Trophoblast cell (in vitro differentiated cells and primary cell): ENCODE results near the gene COPB2.
"Not testable (repeated sequence)": the region's sequence is repeated elsewhere in the genome, so short reads cannot be mapped to it uniquely, and the experiment has no call there.

Source experiments
- DNase-seq, 2 donors: peaks; one replicate each; pipeline ENCODE4 v3.0.0-alpha.2; 2016
- H2AFZ ChIP-seq: 2 replicates; pipeline ENCODE4 v1.6.1; 2013; ENCODE audit warnings: low read length, moderate library complexity, mild to moderate bottlenecking; ENCODE audit not compliant: insufficient read depth, poor library complexity
- H2AK5ac ChIP-seq: 2 replicates; pipeline ENCODE4 v1.6.1; 2013; ENCODE audit warnings: mild to moderate bottlenecking, low read length
- H2BK120ac ChIP-seq: 2 replicates; pipeline ENCODE4 v1.6.1; 2013; ENCODE audit warnings: low read length, mild to moderate bottlenecking, moderate library complexity; ENCODE audit not compliant: insufficient read depth, poor library complexity
- H2BK12ac ChIP-seq: 2 replicates; pipeline ENCODE4 v1.6.1; 2013; ENCODE audit warnings: mild to moderate bottlenecking, low read length, moderate library complexity
- H2BK5ac ChIP-seq: 2 replicates; pipeline ENCODE4 v1.6.1; 2013; ENCODE audit warnings: low read length, low read depth, moderate library complexity, mild to moderate bottlenecking; ENCODE audit not compliant: poor library complexity
- H3K14ac ChIP-seq: 2 replicates; pipeline ENCODE4 v1.6.1; 2013; ENCODE audit warnings: mild to moderate bottlenecking, low read length
- H3K18ac ChIP-seq: 2 replicates; pipeline ENCODE4 v1.6.1; 2013; ENCODE audit warnings: mild to moderate bottlenecking, low read length
- H3K23ac ChIP-seq: 2 replicates; pipeline ENCODE4 v1.6.1; 2013; ENCODE audit warnings: low read length
- H3K27ac ChIP-seq: 2 replicates; pipeline ENCODE4 v1.5.1; 2013; ENCODE audit warnings: low read depth, mild to moderate bottlenecking, inconsistent platforms, low read length, moderate library complexity
- H3K27me3 ChIP-seq: 2 replicates; pipeline ENCODE4 v1.6.1; 2013; ENCODE audit warnings: inconsistent platforms, mild to moderate bottlenecking, low read length, moderate library complexity; ENCODE audit not compliant: insufficient read depth
- H3K36me3 ChIP-seq, 2 experiments: 1 replicate in 1 of 2; 2 replicates in 1 of 2; pipeline ENCODE4 v1.6.1; 2013; ENCODE audit warnings: low read length in 2 of 2, mild to moderate bottlenecking in 2 of 2, moderate library complexity in 1 of 2; ENCODE audit not compliant: insufficient read depth in 2 of 2, control insufficient read depth in 1 of 2
- H3K4ac ChIP-seq: 2 replicates; pipeline ENCODE4 v1.6.1; 2013; ENCODE audit warnings: low read depth, mild to moderate bottlenecking, low read length, moderate library complexity
- H3K4me1 ChIP-seq, 2 experiments: 1 replicate in 1 of 2; 2 replicates in 1 of 2; pipeline ENCODE4 v1.6.1; 2013; ENCODE audit warnings: low read length in 2 of 2, mild to moderate bottlenecking in 2 of 2, moderate library complexity in 1 of 2; ENCODE audit not compliant: insufficient read depth in 2 of 2, control insufficient read depth in 1 of 2
- H3K4me2 ChIP-seq: 2 replicates; pipeline ENCODE4 v1.6.1; 2013; ENCODE audit warnings: inconsistent platforms, mild to moderate bottlenecking, low read length, moderate library complexity
- H3K4me3 ChIP-seq: 2 replicates; pipeline ENCODE4 v1.5.1; 2013; ENCODE audit warnings: mild to moderate bottlenecking, low read depth, low read length, inconsistent platforms
- H3K79me1 ChIP-seq: one replicate; pipeline ENCODE4 v1.6.1; 2013; ENCODE audit warnings: low read length
- H3K79me2 ChIP-seq: 2 replicates; pipeline ENCODE4 v1.6.1; 2013; ENCODE audit warnings: low read length, mild to moderate bottlenecking; ENCODE audit not compliant: control insufficient read depth, insufficient read depth, poor library complexity
- H3K9ac ChIP-seq: 2 replicates; pipeline ENCODE4 v1.6.1; 2013; ENCODE audit warnings: mild to moderate bottlenecking, low read length
- H3K9me3 ChIP-seq: 2 replicates; pipeline ENCODE4 v1.6.1; 2013; ENCODE audit warnings: low read depth, mild to moderate bottlenecking, control low read depth, inconsistent platforms, low read length; ENCODE audit not compliant: insufficient read depth
- H4K12ac ChIP-seq: 2 replicates; pipeline ENCODE4 v1.6.1; 2013; ENCODE audit warnings: low read depth, mild to moderate bottlenecking, low read length, moderate library complexity
- H4K8ac ChIP-seq: 2 replicates; pipeline ENCODE4 v1.6.1; 2013; ENCODE audit warnings: low read depth, mild to moderate bottlenecking, low read length, moderate library complexity
- H4K91ac ChIP-seq: one replicate; pipeline ENCODE4 v1.6.1; 2013; ENCODE audit warnings: low read depth, mild to moderate bottlenecking, low read length, moderate library complexity
- WGBS: extraction: QIAGEN DNeasy Blood & Tissue Kit; methylation state at CpG from one replicate; pipeline ENCODE4 v1.1.7; 2013; ENCODE audit warnings: missing lambda C conversion rate; ENCODE audit not compliant: insufficient read length, insufficient coverage; ENCODE audit errors: extremely low coverage; 5-methylcytosine and 5-hydroxymethylcytosine counted together

Gene COPB2

DNA sequence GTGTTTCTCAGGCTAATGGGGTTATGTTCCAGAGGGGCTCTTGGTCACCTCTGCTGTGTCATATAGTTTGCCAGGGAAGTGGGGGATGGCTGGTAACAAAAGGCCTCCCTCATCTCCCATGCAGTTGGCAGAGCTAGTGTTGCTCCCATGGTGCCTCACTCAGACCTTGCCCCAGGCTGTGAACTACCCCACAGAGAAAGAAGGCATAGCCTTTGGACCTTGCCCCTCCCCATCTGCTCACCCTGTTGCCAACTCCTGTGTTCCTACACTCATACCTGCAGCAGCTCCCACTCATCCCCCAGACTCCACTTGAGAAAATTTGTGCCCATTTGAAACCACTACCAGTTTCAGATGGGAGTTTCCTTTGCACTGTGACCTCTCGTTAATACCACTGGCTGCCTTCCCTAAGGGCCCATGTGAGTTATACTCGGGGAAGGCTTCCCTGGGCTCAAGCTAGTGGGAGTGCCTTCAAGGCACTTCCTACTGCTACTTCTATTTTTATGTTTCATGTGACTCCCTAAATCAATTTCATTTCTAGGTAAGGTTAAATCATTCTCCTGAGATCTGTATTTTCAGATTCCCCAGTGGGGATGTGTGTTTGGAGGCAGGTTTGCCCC, 25.3 kb upstream of the COPB2 start:
- no peak overlapping the region for H3K9ac ChIP-seq
- H2BK5ac ChIP-seq = no peak overlapping the region
- peaks cover 0 to 2% of the 10 kb centered on the region in 2 experiments for H3K36me3 ChIP-seq
- no peak overlapping the region for H2AFZ ChIP-seq
- no peak overlapping the region for H2BK12ac ChIP-seq
- no peak overlapping the region for H3K18ac ChIP-seq
- peaks cover 2% of the 10 kb centered on the region for H3K9me3 ChIP-seq
- H4K12ac ChIP-seq = no peak overlapping the region
- no peak overlapping the region for H2BK120ac ChIP-seq
- no peaks in the 10 kb centered on the region for H3K4me1 ChIP-seq
- WGBS = no CpG with 5 or more reads among the region's 2 CpGs
- no peak overlapping the region for H3K4me3 ChIP-seq
- no peak overlapping the region for H4K8ac ChIP-seq
- H3K4me2 ChIP-seq = no peak overlapping the region
- H3K79me1 ChIP-seq = no peaks in the 10 kb centered on the region
- H3K14ac ChIP-seq = no peak overlapping the region
- no peak overlapping the region for H3K27ac ChIP-seq
- H3K27me3 ChIP-seq = no peaks in the 10 kb centered on the region
- no peak for DNase-seq
- no peak overlapping the region for H2AK5ac ChIP-seq
- H3K79me2 ChIP-seq = no peaks in the 10 kb centered on the region
- H3K4ac ChIP-seq = no peak overlapping the region
- peak overlapping the region; percentile 27 for H3K23ac ChIP-seq
- no peak overlapping the region for H4K91ac ChIP-seq

DNA sequence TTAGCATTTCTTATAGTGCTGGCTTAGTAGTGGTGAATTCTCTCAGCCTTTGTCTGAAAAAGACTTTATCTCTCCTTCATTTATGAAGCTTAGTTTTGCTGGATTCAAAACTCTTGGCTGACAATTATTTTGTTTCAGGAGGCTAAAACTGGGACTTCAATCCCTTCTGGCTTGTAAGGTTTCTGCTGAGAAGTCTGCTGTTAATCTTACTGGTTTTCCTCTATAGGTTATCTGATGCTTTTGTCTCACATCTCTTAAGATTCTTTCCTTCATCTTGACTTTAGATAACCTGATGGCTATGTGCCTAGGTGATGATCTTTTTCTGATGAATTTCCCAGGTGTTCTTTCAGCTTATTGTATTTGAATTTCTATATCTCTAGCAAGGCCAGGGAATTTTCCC, 23.4 kb upstream of the COPB2 start:
- H4K91ac ChIP-seq, H3K14ac ChIP-seq, H3K4me1 ChIP-seq, H3K79me2 ChIP-seq, H3K9ac ChIP-seq, H3K79me1 ChIP-seq, DNase-seq, H3K9me3 ChIP-seq, H2AK5ac ChIP-seq, H3K27ac ChIP-seq, H3K27me3 ChIP-seq, H2BK12ac ChIP-seq, H2BK5ac ChIP-seq, H4K8ac ChIP-seq, H4K12ac ChIP-seq, H3K4me2 ChIP-seq, H3K18ac ChIP-seq, H2AFZ ChIP-seq, H3K4ac ChIP-seq, H3K4me3 ChIP-seq, H3K23ac ChIP-seq, H3K36me3 ChIP-seq, H2BK120ac ChIP-seq: not testable (repeated sequence)

DNA sequence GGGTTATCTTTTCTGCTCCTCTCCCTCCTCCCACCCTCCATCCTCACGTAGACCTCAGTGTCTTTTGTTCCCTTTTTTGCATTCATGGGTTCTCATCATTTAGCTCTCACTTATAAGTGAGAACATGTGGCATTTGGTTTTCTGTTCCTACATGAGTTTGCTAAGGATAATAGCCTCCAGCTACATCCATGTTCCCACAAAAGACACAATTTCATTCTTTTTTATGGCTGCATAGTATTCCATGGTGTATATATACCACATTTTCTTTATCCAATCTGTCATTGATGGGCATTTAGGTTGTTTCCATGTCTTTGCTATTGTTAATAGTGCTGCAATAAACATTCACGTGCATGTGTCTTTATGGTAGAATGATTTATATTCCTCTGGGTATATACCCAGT, 11.7 kb upstream of the COPB2 start:
- H3K4me3 ChIP-seq, H3K23ac ChIP-seq, H2BK120ac ChIP-seq, H3K4ac ChIP-seq, H2BK5ac ChIP-seq, H3K79me2 ChIP-seq, H3K18ac ChIP-seq, H3K27me3 ChIP-seq, H4K91ac ChIP-seq, H4K12ac ChIP-seq, H3K27ac ChIP-seq, H3K4me2 ChIP-seq, H3K4me1 ChIP-seq, H3K14ac ChIP-seq, H3K36me3 ChIP-seq, H4K8ac ChIP-seq, DNase-seq, H3K79me1 ChIP-seq, H3K9ac ChIP-seq, H2AFZ ChIP-seq, H2AK5ac ChIP-seq, H3K9me3 ChIP-seq, H2BK12ac ChIP-seq: not testable (repeated sequence)
- no CpG with 5 or more reads among the region's 2 CpGs for WGBS

DNA sequence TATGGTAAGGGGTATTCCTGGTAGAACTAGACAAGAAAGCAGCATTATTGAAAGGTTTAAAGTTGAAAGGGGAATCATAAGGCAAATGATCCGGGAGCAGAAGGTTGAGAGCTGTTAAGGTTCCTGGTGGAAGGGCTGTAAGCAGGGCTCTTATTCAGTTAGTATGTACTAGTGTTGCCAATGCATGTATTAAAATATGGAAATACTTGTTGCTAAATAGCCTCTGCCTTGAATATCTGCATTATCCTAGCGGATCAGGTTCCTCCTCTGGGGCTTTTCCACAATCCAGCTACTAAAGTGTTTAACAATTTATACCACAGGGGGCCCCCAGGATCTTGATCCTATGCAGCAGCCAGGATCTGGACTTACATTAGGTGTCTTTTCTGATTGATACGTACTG, 7.3 kb upstream of the COPB2 start:
- Histone ChIP-seq H3K4me1 (no peaks in the 10 kb centered on the region), H2AFZ (no peak overlapping the region), H4K91ac (no peak overlapping the region)

More for the DNA sequence above, 7.3 kb upstream of the COPB2 start:
- Histone ChIP-seq H4K12ac (no peak overlapping the region), H3K4me2 (no peak overlapping the region), H2BK12ac (no peak overlapping the region), H2BK5ac (no peak overlapping the region), H3K27me3 (no peaks in the 10 kb centered on the region), H3K4me3 (no peak overlapping the region), H3K9me3 (no peaks in the 10 kb centered on the region), H3K9ac (no peak overlapping the region), H3K79me1 (no peaks in the 10 kb centered on the region), H3K23ac (no peak overlapping the region), H3K4ac (no peak overlapping the region), H3K36me3 (no peaks in the 10 kb centered on the region), H2AK5ac (no peak overlapping the region), H3K14ac (no peak overlapping the region), H3K18ac (no peak overlapping the region), H3K27ac (no peak overlapping the region), H4K8ac (no peak overlapping the region), H2BK120ac (no peak overlapping the region), H3K79me2 (no peaks in the 10 kb centered on the region)
- DNase-seq = no peak
- WGBS = no CpG with 5 or more reads among the region's 3 CpGs
